ENCODE measurements around the gene PDE4D.
"Not testable (repeated sequence)": the region's sequence is repeated elsewhere in the genome, so short reads cannot be mapped to it uniquely, and the experiment has no call there.

The PDE4D gene

DNA sequence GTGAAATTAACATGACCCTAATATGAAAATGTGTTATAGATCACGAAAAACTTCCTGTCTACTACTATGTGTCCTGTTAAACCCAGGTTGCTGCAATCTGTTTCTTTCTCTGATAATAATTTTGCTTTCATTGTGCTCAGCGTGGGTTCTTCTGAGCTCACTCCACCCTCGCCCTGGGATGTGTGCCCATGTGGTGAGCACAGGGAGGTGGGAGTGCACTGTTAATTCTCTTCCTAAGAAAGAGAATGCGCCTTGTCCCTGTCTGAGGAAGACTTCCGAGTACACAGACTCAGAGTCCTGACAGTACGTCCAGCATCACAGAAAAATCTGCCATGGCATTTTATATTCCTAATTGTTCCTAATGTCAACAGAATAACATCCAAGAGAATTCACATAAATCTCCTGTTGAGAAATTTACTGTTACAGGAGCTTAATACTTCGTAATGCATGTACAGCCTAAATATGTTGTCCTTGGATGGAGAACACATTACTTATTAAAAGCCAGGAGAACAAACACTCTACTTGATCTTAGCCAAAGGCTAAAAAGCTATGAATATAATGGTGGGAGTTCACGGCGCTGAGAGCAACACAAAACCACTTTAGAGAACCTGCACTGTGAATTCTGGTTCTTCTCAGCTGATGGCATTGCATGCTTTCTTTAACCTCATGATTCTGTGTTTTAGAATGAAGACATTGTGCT lies 102.6 kb downstream of the PDE4D start:
- no peak overlapping the region for H3K27ac ChIP-seq (ENCODE audit: insufficient read depth, low read depth, low read length, poor library complexity, severe bottlenecking)
- WGBS, 2 experiments, result 87 to 88% methylated on average over 8 to 9 of the region's 9 CpGs
- no peaks in the 10 kb centered on the region for H3K9me3 ChIP-seq (ENCODE audit: control insufficient read depth, low read length)
- no peaks in the 10 kb centered on the region for H3K4me1 ChIP-seq (ENCODE audit: control insufficient read depth, insufficient read depth, low read length)
- H3K4me3 ChIP-seq (ENCODE audit: insufficient read depth, low read depth, low read length), result no peak overlapping the region
- no peaks in the 10 kb centered on the region for H3K27me3 ChIP-seq (ENCODE audit: control insufficient read depth, insufficient read depth, low read length, poor library complexity, severe bottlenecking)
- no peaks in the 10 kb centered on the region for H3K36me3 ChIP-seq (ENCODE audit: control insufficient read depth, insufficient read depth, low read length)

- no peaks in the 10 kb centered on the region for H3K4me1 ChIP-seq (ENCODE audit: control insufficient read depth, insufficient read depth, low read length)
- H3K27me3 ChIP-seq (ENCODE audit: control insufficient read depth, insufficient read depth, low read length, poor library complexity, severe bottlenecking), result no peaks in the 10 kb centered on the region
- H3K27ac ChIP-seq (ENCODE audit: insufficient read depth, low read depth, low read length, poor library complexity, severe bottlenecking), result no peak overlapping the region
- WGBS, 2 experiments, result 78 to 85% methylated on average over 6 to 7 of the region's 7 CpGs
- H3K36me3 ChIP-seq (ENCODE audit: control insufficient read depth, insufficient read depth, low read length), result no peaks in the 10 kb centered on the region
- no peak overlapping the region for H3K4me3 ChIP-seq (ENCODE audit: insufficient read depth, low read depth, low read length)
- no peaks in the 10 kb centered on the region for H3K9me3 ChIP-seq (ENCODE audit: control insufficient read depth, low read length)
Measured at GRCh38 chr5:59790376-59790775, 103.2 kb downstream of the PDE4D start.

GRCh38 chr5:59789894-59790293 lies 103.6 kb downstream of the PDE4D start:
- WGBS, 2 experiments, result 82 to 84% methylated on average over 2 of the region's 2 CpGs

GRCh38 chr5:59789197-59789596 lies 104.3 kb downstream of the PDE4D start:
- Histone ChIP-seq H3K36me3 (ENCODE audit: control insufficient read depth, insufficient read depth, low read length) (no peaks in the 10 kb centered on the region), H3K27ac (ENCODE audit: insufficient read depth, low read depth, low read length, poor library complexity, severe bottlenecking) (no peak overlapping the region), H3K4me3 (ENCODE audit: insufficient read depth, low read depth, low read length) (no peak overlapping the region), H3K27me3 (ENCODE audit: control insufficient read depth, insufficient read depth, low read length, poor library complexity, severe bottlenecking) (no peaks in the 10 kb centered on the region), H3K4me1 (ENCODE audit: control insufficient read depth, insufficient read depth, low read length) (no peaks in the 10 kb centered on the region), H3K9me3 (ENCODE audit: control insufficient read depth, low read length) (no peaks in the 10 kb centered on the region)
- 91 to 95% methylated on average over 2 of the region's 2 CpGs for WGBS, 2 experiments

More at GRCh38 chr5:59789894-59790293, 103.6 kb downstream of the PDE4D start:
- Histone ChIP-seq H3K27ac (ENCODE audit: insufficient read depth, low read depth, low read length, poor library complexity, severe bottlenecking) (no peak overlapping the region), H3K4me1 (ENCODE audit: control insufficient read depth, insufficient read depth, low read length) (no peaks in the 10 kb centered on the region), H3K9me3 (ENCODE audit: control insufficient read depth, low read length) (no peaks in the 10 kb centered on the region), H3K4me3 (ENCODE audit: insufficient read depth, low read depth, low read length) (no peak overlapping the region), H3K36me3 (ENCODE audit: control insufficient read depth, insufficient read depth, low read length) (no peaks in the 10 kb centered on the region), H3K27me3 (ENCODE audit: control insufficient read depth, insufficient read depth, low read length, poor library complexity, severe bottlenecking) (no peaks in the 10 kb centered on the region)

- Histone ChIP-seq H3K27me3 (ENCODE audit: control insufficient read depth, insufficient read depth, low read length, poor library complexity, severe bottlenecking) (no peaks in the 10 kb centered on the region), H3K4me3 (ENCODE audit: insufficient read depth, low read depth, low read length) (no peak overlapping the region), H3K36me3 (ENCODE audit: control insufficient read depth, insufficient read depth, low read length) (no peaks in the 10 kb centered on the region), H3K4me1 (ENCODE audit: control insufficient read depth, insufficient read depth, low read length) (no peaks in the 10 kb centered on the region), H3K27ac (ENCODE audit: insufficient read depth, low read depth, low read length, poor library complexity, severe bottlenecking) (no peak overlapping the region), H3K9me3 (ENCODE audit: control insufficient read depth, low read length) (no peaks in the 10 kb centered on the region)
- 91 to 94% methylated on average over 6 of the region's 6 CpGs for WGBS, 2 experiments
Measured at GRCh38 chr5:59786334-59786805, 107.2 kb downstream of the PDE4D start.

DNA sequence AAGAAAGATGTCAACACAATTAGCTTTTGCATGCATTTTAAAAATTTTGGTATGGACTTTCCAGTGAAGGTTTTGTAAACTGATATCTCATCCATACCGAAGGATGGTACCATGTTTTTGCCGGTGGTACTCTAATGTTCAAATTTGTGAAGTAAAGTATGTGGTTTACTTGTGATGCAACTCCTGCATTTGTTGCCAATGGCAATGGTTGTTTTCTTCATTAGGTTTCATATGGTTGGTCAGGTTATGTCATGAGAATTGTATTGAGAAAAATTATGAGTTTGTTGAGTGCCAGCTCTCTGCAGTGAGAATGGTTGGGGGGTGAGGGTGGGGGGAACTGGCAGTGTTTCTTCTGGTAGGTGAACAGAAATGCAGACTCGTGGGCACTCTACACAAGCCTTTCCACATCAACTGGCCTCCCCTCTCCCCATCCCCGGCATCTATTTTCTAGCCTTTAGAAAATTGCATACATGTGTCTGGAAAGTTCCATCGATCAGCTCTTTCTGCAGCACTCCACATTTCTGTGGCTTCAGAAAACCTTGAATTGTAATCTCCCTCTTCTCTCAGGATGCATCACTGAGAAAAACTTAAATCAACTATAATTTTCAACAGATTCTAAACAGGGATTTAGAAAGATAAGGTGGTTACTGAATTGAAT lies 107.7 kb downstream of the PDE4D start:
- WGBS, 2 experiments, result 70 to 76% methylated on average over 5 of the region's 5 CpGs
- no peaks in the 10 kb centered on the region for H3K27me3 ChIP-seq (ENCODE audit: control insufficient read depth, insufficient read depth, low read length, poor library complexity, severe bottlenecking)
- H3K4me3 ChIP-seq (ENCODE audit: insufficient read depth, low read depth, low read length), result no peak overlapping the region
- H3K36me3 ChIP-seq (ENCODE audit: control insufficient read depth, insufficient read depth, low read length), result no peaks in the 10 kb centered on the region
- H3K4me1 ChIP-seq (ENCODE audit: control insufficient read depth, insufficient read depth, low read length), result no peaks in the 10 kb centered on the region
- no peaks in the 10 kb centered on the region for H3K9me3 ChIP-seq (ENCODE audit: control insufficient read depth, low read length)
- no peak overlapping the region for H3K27ac ChIP-seq (ENCODE audit: insufficient read depth, low read depth, low read length, poor library complexity, severe bottlenecking)

DNA sequence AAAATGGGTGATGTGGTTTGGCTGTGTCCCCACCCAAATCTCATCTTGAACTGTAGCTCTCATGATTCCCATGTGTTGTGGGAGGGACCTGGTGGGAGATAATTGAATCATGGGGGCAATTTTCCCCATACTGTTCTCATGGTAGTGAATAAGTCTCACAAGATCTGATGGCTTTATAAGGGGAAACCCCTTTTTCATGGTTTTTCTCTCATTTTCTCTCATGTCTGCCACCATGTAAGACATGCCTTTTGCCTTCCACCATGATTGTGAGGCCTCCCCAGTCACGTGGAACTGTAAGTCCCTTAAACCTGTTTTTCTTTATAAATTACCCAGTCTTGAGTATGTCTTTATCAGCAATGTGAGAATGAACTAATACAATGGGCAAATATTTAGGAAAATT lies 108.8 kb downstream of the PDE4D start:
- not testable (repeated sequence) for H3K36me3 ChIP-seq (ENCODE audit: control insufficient read depth, insufficient read depth, low read length); H3K4me3 ChIP-seq (ENCODE audit: insufficient read depth, low read depth, low read length); H3K27ac ChIP-seq (ENCODE audit: insufficient read depth, low read depth, low read length, poor library complexity, severe bottlenecking); H3K4me1 ChIP-seq (ENCODE audit: control insufficient read depth, insufficient read depth, low read length); H3K9me3 ChIP-seq (ENCODE audit: control insufficient read depth, low read length); H3K27me3 ChIP-seq (ENCODE audit: control insufficient read depth, insufficient read depth, low read length, poor library complexity, severe bottlenecking)
- WGBS, 2 experiments, result 100% methylated on average over 1 of the region's 1 CpG; no CpG with 5 or more reads in 1 of the 2 experiments

GRCh38 chr5:59783264-59783663 lies 110.3 kb downstream of the PDE4D start:
- H3K9me3 ChIP-seq (ENCODE audit: control insufficient read depth, low read length), result no peaks in the 10 kb centered on the region
- H3K27me3 ChIP-seq (ENCODE audit: control insufficient read depth, insufficient read depth, low read length, poor library complexity, severe bottlenecking), result no peaks in the 10 kb centered on the region
- no peaks in the 10 kb centered on the region for H3K4me1 ChIP-seq (ENCODE audit: control insufficient read depth, insufficient read depth, low read length)
- H3K27ac ChIP-seq (ENCODE audit: insufficient read depth, low read depth, low read length, poor library complexity, severe bottlenecking), result no peak overlapping the region
- no peak overlapping the region for H3K4me3 ChIP-seq (ENCODE audit: insufficient read depth, low read depth, low read length)
- no peaks in the 10 kb centered on the region for H3K36me3 ChIP-seq (ENCODE audit: control insufficient read depth, insufficient read depth, low read length)

DNA sequence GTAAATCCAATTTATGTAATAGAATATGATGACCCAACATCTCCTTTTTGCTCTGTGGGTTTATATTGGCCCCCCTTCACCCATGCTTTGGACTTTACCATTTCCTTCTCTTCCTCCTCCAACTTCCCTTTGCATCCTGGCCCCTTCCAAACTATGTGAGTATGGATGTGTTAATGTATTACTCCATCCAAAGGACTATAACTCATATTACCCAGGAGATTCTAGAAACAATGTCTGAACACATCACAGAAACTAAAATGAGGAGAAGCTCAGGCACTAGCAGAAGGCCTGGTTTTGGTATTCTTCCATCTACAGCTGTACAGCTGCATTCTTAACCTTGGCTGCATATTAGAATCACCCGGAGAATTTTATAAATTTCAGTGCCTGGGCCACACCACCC lies 110.7 kb downstream of the PDE4D start:
- Histone ChIP-seq H3K4me3 (ENCODE audit: insufficient read depth, low read depth, low read length) (no peak overlapping the region), H3K27me3 (ENCODE audit: control insufficient read depth, insufficient read depth, low read length, poor library complexity, severe bottlenecking) (no peaks in the 10 kb centered on the region), H3K9me3 (ENCODE audit: control insufficient read depth, low read length) (no peaks in the 10 kb centered on the region), H3K36me3 (ENCODE audit: control insufficient read depth, insufficient read depth, low read length) (no peaks in the 10 kb centered on the region), H3K4me1 (ENCODE audit: control insufficient read depth, insufficient read depth, low read length) (no peaks in the 10 kb centered on the region), H3K27ac (ENCODE audit: insufficient read depth, low read depth, low read length, poor library complexity, severe bottlenecking) (no peak overlapping the region)
- 91 to 97% methylated on average over 1 of the region's 1 CpG for WGBS, 2 experiments

DNA sequence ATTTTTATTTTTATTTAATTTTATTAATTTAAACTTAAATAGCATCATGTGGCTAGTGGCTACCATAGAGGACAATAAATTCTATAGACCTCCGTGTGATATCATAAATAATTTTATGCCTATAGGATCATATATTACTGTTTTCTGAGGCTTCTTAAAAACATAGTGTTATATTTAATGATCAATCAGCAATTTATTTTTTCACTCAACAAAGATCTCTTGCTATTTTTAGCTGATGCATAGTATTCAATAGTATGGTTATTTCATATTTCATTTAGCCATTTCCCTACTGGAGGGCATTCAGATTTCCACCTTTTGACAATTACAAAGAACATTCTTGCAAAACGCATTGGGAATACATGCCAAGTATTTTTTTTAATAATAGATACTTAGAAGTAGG lies 114.1 kb downstream of the PDE4D start:
- H3K4me3 ChIP-seq (ENCODE audit: insufficient read depth, low read depth, low read length), result no peak overlapping the region
- no peak overlapping the region for H3K27ac ChIP-seq (ENCODE audit: insufficient read depth, low read depth, low read length, poor library complexity, severe bottlenecking)
- H3K9me3 ChIP-seq (ENCODE audit: control insufficient read depth, low read length), result no peaks in the 10 kb centered on the region
- no peaks in the 10 kb centered on the region for H3K4me1 ChIP-seq (ENCODE audit: control insufficient read depth, insufficient read depth, low read length)
- no peaks in the 10 kb centered on the region for H3K36me3 ChIP-seq (ENCODE audit: control insufficient read depth, insufficient read depth, low read length)
- WGBS, 2 experiments, result no CpG with 5 or more reads among the region's 2 CpGs
- H3K27me3 ChIP-seq (ENCODE audit: control insufficient read depth, insufficient read depth, low read length, poor library complexity, severe bottlenecking), result no peaks in the 10 kb centered on the region
